Activated T-helper 1 cell treated with anti-CD3 and anti-CD28 coated beads, Interleukin-12 subunit alpha, Interleukin-12 subunit beta, Interleukin-2, Interleukin-4 antibody, amounts not matched to agents 30 ng/mL and 10 ng/mL and 1 ng/mL, durations not matched to agents 14 hours and 24 hours and 36 hours (primary cell): ENCODE measurements around the gene NAV2. TPM values are rescaled to one million over a fixed set of nuclear protein-coding genes. Genes with fewer than 3 reads are reported as not detected.

Experiments used
- DNase-seq: peaks from one replicate; pipeline ENCODE4 v3.0.0; 2021; ENCODE audit warnings: low spot score
- H3K27ac Mint-ChIP-seq: one replicate; pipeline ENCODE4 v1.8.0; 2021; ENCODE audit warnings: mild to moderate bottlenecking, mixed read lengths
- H3K27me3 Mint-ChIP-seq: one replicate; pipeline ENCODE4 v1.8.0; 2022; ENCODE audit warnings: mild to moderate bottlenecking, moderate library complexity, mixed read lengths; ENCODE audit not compliant: insufficient read depth
- H3K36me3 Mint-ChIP-seq: one replicate; pipeline ENCODE4 v1.8.0; 2021; ENCODE audit warnings: low read depth, mixed read lengths
- H3K4me1 Mint-ChIP-seq: one replicate; pipeline ENCODE4 v1.8.0; 2021; ENCODE audit warnings: low read depth, mixed read lengths
- H3K4me3 Mint-ChIP-seq: one replicate; pipeline ENCODE4 v1.8.0; 2021; ENCODE audit warnings: mild to moderate bottlenecking, moderate library complexity, mixed read lengths
- H3K9me3 Mint-ChIP-seq: one replicate; pipeline ENCODE4 v1.8.0; 2021; ENCODE audit warnings: mixed read lengths
- intact Hi-C: fragments of 100-400 bp; cut with micrococcal nuclease; formaldehyde crosslinking; loops from one replicate; pipeline ENCODE4 v1.15.1; 2024
- total RNA-seq: library from RNA; stranded (reverse); gene quantifications from 2 replicates; pipeline ENCODE4 v1.2.3, GENCODE V29; 2022

NAV2 gene
- total RNA-seq, 1 donor from 2014 or later: 0.34 TPM

DNA sequence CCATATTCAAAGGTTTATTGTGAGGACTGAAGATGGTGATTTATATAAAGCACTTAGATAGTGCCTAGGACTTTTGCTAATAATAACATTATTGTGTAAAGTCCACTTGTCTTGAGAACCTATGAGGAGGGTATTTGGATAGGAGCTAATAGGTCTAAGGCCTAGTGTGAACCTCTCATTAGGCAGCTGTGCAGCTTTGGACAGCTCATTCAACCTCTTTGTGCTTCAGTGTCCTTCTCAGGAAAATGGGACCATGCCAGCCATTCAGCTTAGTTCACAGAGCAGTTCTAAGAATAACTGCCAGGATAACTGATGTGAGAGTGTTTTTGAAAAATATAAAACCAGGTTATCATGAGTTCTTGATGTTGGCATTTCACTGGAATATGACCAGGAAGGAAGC lies 56.2 kb downstream of the NAV2 start:
- no peaks in the 10 kb centered on the region for H3K4me1 Mint-ChIP-seq
- DNase-seq: no peak
- H3K9me3 Mint-ChIP-seq: no peaks in the 10 kb centered on the region
- H3K4me3 Mint-ChIP-seq: no peak overlapping the region
- H3K36me3 Mint-ChIP-seq: no peaks in the 10 kb centered on the region
- no peak overlapping the region for H3K27ac Mint-ChIP-seq
- intact Hi-C loops: no loop called here
- H3K27me3 Mint-ChIP-seq: peaks cover 21% of the 10 kb centered on the region

DNA sequence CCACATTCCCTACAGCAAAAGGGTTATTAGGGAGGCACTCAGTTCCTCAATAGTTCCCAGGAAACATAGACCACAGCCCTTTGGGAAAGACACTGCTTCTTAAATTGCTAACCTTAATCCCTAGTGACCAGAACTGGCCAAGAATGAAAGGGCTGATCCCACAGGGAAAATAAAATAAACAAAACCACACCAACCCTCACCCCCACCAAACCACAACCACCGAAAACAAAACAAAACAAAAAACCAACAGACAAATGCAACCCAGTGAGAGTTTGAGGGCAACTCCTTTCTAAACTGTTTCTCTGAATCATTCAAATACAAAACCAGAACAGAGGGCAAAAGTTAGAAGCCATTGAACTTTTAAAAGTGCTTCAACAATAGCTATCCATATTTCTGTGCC lies 57.2 kb downstream of the NAV2 start:
- intact Hi-C loops: no loop called here
- Mint-ChIP-seq H3K36me3 (no peaks in the 10 kb centered on the region), H3K27me3 (peaks cover 30% of the 10 kb centered on the region), H3K4me1 (no peaks in the 10 kb centered on the region), H3K9me3 (no peaks in the 10 kb centered on the region), H3K27ac (no peak overlapping the region), H3K4me3 (no peak overlapping the region)
- DNase-seq: no peak

DNA sequence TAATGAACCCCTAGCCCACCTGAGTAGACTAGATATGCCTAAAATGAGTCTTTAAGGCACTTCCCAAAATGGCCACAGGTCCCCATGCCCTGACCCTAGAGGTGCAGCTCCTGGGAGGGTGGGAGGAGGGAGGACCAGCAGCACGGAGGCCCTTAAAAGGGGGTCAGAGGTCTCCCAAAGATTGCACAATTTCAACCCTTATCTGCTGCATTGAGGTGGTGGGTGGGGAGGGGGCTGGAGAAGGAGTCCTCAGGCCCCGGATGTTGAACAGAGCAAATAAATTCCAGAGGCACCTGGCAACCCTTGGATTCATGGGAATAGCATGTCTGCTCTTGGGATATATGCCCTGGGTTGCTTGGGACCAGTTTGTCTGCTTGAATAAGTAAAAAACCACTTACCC lies 57.6 kb downstream of the NAV2 start:
- Mint-ChIP-seq H3K9me3 (no peaks in the 10 kb centered on the region), H3K4me3 (no peak overlapping the region), H3K4me1 (no peaks in the 10 kb centered on the region), H3K36me3 (no peaks in the 10 kb centered on the region), H3K27me3 (peaks cover 32% of the 10 kb centered on the region), H3K27ac (no peak overlapping the region)
- intact Hi-C loops: no loop called here
- DNase-seq: no peak

DNA sequence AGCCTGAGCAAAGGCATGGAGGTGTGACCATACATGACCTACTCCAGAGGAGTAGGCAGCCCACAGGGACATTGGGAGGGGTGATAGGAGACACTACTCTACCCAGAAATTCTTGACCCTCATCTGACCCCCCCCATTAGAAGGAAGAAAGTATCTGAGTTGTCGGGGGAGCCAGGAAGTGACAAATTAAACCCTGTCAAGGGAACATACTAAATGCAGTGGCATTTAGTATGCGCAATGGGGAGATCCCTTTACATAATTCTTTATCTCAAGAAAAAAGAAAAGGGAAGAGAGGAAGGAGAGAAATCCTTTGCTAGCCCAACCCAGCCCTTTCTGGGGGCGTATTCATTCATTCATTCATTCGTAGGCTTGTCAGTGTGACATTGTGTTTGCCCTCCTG lies 58.8 kb downstream of the NAV2 start:
- Mint-ChIP-seq H3K36me3 (no peaks in the 10 kb centered on the region), H3K27ac (no peak overlapping the region), H3K4me3 (no peak overlapping the region), H3K27me3 (peaks cover 41% of the 10 kb centered on the region), H3K4me1 (no peaks in the 10 kb centered on the region), H3K9me3 (no peaks in the 10 kb centered on the region)
- intact Hi-C loops: no loop called here
- DNase-seq: no peak

- DNase-seq: no peak
- intact Hi-C loops: no loop called here
- H3K4me3 Mint-ChIP-seq: no peak overlapping the region
- peaks cover 2% of the 10 kb centered on the region for H3K4me1 Mint-ChIP-seq
- H3K9me3 Mint-ChIP-seq: no peaks in the 10 kb centered on the region
- peaks cover 46% of the 10 kb centered on the region for H3K27me3 Mint-ChIP-seq
- H3K27ac Mint-ChIP-seq: no peak overlapping the region
- H3K36me3 Mint-ChIP-seq: no peaks in the 10 kb centered on the region
Observed at GRCh38 chr11:19772480-19772879, 59.8 kb downstream of the NAV2 start.

GRCh38 chr11:19774329-19774728 lies 61.7 kb downstream of the NAV2 start:
- H3K36me3 Mint-ChIP-seq: no peaks in the 10 kb centered on the region
- intact Hi-C loops: no loop called here
- no peaks in the 10 kb centered on the region for H3K9me3 Mint-ChIP-seq
- H3K4me1 Mint-ChIP-seq: peaks cover 9% of the 10 kb centered on the region
- DNase-seq: no peak
- no peak overlapping the region for H3K27ac Mint-ChIP-seq
- peaks cover 61% of the 10 kb centered on the region for H3K27me3 Mint-ChIP-seq
- H3K4me3 Mint-ChIP-seq: no peak overlapping the region

- H3K27me3 Mint-ChIP-seq: peaks cover 67% of the 10 kb centered on the region
- intact Hi-C loops: no loop called here
- no peak overlapping the region for H3K4me3 Mint-ChIP-seq
- H3K27ac Mint-ChIP-seq: no peak overlapping the region
- peaks cover 9% of the 10 kb centered on the region for H3K4me1 Mint-ChIP-seq
- H3K9me3 Mint-ChIP-seq: no peaks in the 10 kb centered on the region
- DNase-seq: no peak
- H3K36me3 Mint-ChIP-seq: no peaks in the 10 kb centered on the region
Observed at GRCh38 chr11:19774817-19775580, 62.4 kb downstream of the NAV2 start.

DNA sequence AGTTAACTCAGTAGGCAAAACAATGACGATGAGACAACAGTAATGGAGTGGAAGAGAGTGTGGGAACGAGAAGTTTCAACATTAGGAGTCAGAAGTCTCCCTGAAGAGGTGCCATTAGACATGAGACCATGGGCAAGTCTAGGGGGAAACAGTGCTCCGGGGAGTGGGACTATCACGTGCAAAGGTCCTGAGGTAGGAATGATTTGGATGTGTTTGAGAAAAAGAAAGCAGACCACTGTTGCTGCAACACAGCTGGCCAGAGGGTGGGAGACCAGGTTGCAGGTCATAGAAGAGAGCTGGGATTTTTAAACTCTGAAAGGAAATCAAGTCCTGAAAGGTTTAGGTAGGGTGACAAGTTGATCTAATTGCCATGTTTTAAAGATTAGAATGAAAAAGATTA lies 63.0 kb downstream of the NAV2 start:
- H3K4me1 Mint-ChIP-seq: peaks cover 9% of the 10 kb centered on the region
- no peaks in the 10 kb centered on the region for H3K36me3 Mint-ChIP-seq
- H3K27ac Mint-ChIP-seq: no peak overlapping the region
- no peak overlapping the region for H3K4me3 Mint-ChIP-seq
- no peaks in the 10 kb centered on the region for H3K9me3 Mint-ChIP-seq
- no peak for DNase-seq
- H3K27me3 Mint-ChIP-seq: peaks cover 71% of the 10 kb centered on the region
- intact Hi-C loops: no loop called here

DNA sequence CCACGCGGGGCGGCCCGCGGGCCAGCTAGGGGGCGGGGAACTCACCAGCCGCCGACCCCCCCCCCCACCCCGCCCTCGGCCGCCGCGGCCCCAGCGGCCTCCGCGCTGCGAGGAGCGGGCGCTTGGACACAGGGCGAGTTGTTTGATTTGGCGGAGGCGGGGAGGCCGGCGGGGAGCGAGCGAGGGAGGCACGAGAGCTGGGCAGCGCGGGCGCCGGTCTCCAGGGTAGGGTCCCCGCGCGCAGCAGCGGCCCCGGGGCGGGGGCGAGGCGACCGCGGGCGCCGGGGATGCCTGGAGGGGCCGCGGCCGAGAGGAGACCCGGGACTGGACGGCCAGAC lies 64.4 kb downstream of the NAV2 start:
- intact Hi-C loops: no loop called here
- H3K4me3 Mint-ChIP-seq: no peak overlapping the region

DNA sequence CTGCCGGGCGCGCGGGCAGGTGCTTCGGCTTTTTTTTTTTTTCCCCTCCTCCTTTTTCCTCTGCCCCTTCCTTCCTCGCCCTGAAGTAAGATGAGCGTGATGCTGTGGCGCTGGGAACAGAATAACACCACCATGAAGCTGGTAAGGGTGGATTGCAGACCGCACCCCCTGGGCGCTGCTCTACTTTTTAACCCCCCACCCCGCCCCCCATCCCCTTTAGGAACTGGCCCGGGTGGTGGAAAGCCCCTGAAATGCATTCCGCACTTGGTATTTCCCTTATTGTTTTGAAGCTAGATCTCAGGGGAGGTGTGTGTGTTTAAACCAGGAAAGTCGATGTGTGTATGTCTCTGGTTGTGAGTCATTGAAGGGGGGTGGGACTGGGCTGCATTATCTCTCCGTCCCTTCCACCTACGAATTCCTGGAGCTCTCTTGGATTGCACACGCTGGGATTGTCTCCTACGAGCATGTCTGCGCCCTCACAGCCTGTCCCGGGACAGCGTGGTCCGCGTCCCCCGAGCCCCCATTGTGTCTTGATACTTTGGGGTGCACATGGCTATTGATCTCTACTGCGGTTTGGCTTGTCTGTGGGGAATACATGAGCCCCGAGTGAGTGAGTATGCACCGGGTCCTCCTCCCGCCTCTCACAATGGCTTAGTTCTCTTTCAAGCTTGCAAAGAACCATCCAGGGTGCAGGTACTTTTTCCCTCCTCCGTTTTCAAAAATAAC lies 64.9 kb downstream of the NAV2 start:
- H3K27ac Mint-ChIP-seq: no peak overlapping the region
- H3K9me3 Mint-ChIP-seq: no peaks in the 10 kb centered on the region
- peak overlapping the region; percentile 24 for H3K4me3 Mint-ChIP-seq
- H3K36me3 Mint-ChIP-seq: no peaks in the 10 kb centered on the region
- no peak for DNase-seq
- intact Hi-C loops: no loop called here
- peaks cover 9% of the 10 kb centered on the region for H3K4me1 Mint-ChIP-seq
- peaks cover 75% of the 10 kb centered on the region for H3K27me3 Mint-ChIP-seq

More for the DNA sequence above, 64.4 kb downstream of the NAV2 start:
- Mint-ChIP-seq H3K9me3 (no peaks in the 10 kb centered on the region), H3K4me1 (peaks cover 9% of the 10 kb centered on the region), H3K36me3 (no peaks in the 10 kb centered on the region), H3K27ac (no peak overlapping the region), H3K27me3 (peaks cover 74% of the 10 kb centered on the region)
- no peak for DNase-seq

DNA sequence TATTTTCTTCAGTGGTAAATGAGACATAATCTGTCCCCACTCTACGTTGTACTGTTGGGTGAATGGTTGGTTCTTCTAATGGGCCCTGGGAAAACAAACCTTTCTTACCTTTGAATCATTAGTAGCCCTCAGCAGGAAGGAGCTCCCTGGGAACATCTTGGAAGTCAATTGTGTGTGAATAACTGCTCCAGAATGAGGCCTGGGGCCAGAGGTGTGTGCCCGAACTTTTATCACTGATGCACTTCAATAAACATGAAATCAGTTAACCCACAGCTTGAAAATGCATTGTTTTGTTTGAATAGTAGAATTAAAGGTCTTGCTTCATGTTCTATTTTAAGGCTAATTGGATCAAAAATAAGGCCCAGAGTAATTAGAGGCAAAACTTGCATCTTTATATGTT lies 67.1 kb downstream of the NAV2 start:
- no peak for DNase-seq
- no peaks in the 10 kb centered on the region for H3K9me3 Mint-ChIP-seq
- H3K4me3 Mint-ChIP-seq: no peak overlapping the region
- peaks cover 9% of the 10 kb centered on the region for H3K4me1 Mint-ChIP-seq
- peaks cover 59% of the 10 kb centered on the region for H3K27me3 Mint-ChIP-seq
- intact Hi-C loops: no loop called here
- H3K27ac Mint-ChIP-seq: no peak overlapping the region
- H3K36me3 Mint-ChIP-seq: no peaks in the 10 kb centered on the region

DNA sequence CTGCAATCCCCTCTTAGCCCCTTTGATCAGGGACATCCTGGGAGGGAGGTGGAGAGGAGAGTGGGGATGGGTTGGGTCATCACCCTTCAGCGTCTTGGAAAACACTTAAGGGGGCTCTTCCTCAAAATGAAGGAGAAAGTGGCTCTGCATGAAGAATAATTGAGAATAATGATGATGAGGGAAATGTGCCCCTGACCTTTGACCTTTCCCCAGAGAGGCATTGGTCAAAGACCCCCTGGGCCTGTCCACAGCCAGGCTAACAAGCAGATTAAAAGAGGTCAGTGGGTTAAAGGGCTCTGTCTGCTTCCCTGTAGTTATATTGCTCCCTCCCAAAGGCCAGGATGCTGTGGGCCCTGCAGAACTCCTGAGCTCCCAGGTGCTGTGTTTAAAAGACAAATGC lies 68.7 kb downstream of the NAV2 start:
- H3K9me3 Mint-ChIP-seq: no peaks in the 10 kb centered on the region
- H3K27me3 Mint-ChIP-seq: peaks cover 46% of the 10 kb centered on the region
- H3K36me3 Mint-ChIP-seq: no peaks in the 10 kb centered on the region
- no peak overlapping the region for H3K4me3 Mint-ChIP-seq
- peaks cover 9% of the 10 kb centered on the region for H3K4me1 Mint-ChIP-seq
- intact Hi-C loops: no loop called here
- DNase-seq: no peak
- H3K27ac Mint-ChIP-seq: no peak overlapping the region

DNA sequence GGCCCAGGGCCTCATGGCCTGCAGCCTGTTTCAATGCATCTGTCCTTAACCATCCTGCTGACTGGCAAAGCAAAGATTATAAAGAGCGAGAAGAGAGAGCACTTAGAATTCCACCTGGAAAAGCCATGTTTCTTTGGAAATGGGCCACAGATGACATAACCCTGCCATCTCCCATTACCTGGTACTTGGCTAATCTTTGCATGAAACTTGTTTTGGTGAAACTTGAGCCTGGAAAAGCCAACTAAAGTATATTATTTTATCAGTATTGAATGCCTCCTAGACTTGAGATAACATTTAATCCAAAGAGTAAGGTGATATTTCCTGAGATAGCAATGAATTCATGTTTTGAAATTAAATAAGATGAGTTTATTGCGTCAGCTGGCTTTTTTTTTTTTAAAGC lies 72.6 kb downstream of the NAV2 start:
- no peaks in the 10 kb centered on the region for H3K36me3 Mint-ChIP-seq
- H3K9me3 Mint-ChIP-seq: no peaks in the 10 kb centered on the region
- intact Hi-C loops: no loop called here
- H3K4me3 Mint-ChIP-seq: no peak overlapping the region
- no peak overlapping the region for H3K27ac Mint-ChIP-seq
- H3K4me1 Mint-ChIP-seq: no peaks in the 10 kb centered on the region
- no peak for DNase-seq
- H3K27me3 Mint-ChIP-seq: peaks cover 22% of the 10 kb centered on the region
